GM19438 (cell line): ENCODE data around the gene ATG9B.
A peak's percentile ranks its signal among the peaks of the same experiment; 100 is the strongest.
"Not testable (repeated sequence)": the region's sequence is repeated elsewhere in the genome, so short reads cannot be mapped to it uniquely, and the experiment has no call there.

ENCODE experiments used
- ATAC-seq: cut with Tn5 transposase; IDR thresholded peaks from one replicate; pipeline ENCODE4 v1.9.1; 2021; ENCODE audit warnings: low read depth; ENCODE audit not compliant: unreplicated experiment

ATG9B gene

GRCh38 chr7:151018421-151019129 is 5.7 kb downstream of the ATG9B start:
- ATAC-seq = peak; percentile 10

GRCh38 chr7:151017953-151018420 is 6.3 kb downstream of the ATG9B start:
- peak; percentile 54 for ATAC-seq

GRCh38 chr7:151017370-151017952 is 6.8 kb downstream of the ATG9B start:
- ATAC-seq = no peak

GRCh38 chr7:151016942-151017341 is 7.4 kb downstream of the ATG9B start:
- no peak for ATAC-seq

GRCh38 chr7:151016505-151016904 is 7.8 kb downstream of the ATG9B start:
- no peak for ATAC-seq

GRCh38 chr7:151015967-151016366 is 8.3 kb downstream of the ATG9B start:
- no peak for ATAC-seq

GRCh38 chr7:151014950-151015349 is 9.3 kb downstream of the ATG9B start:
- ATAC-seq = no peak

- ATAC-seq = no peak
These were observed 10.4 kb downstream of the ATG9B start for GRCh38 chr7:151013733-151014497.

- ATAC-seq = no peak
These were observed 10.9 kb downstream of the ATG9B start for GRCh38 chr7:151013356-151013732.

GRCh38 chr7:151012911-151013347 is 11.4 kb downstream of the ATG9B start:
- no peak for ATAC-seq

GRCh38 chr7:151012031-151012692 is 12.1 kb downstream of the ATG9B start:
- ATAC-seq = no peak

- not testable (repeated sequence) for ATAC-seq
These were observed 12.7 kb downstream of the ATG9B start for GRCh38 chr7:151011616-151012015.

GRCh38 chr7:151011097-151011409 is 13.2 kb downstream of the ATG9B start:
- no peak for ATAC-seq

GRCh38 chr7:151010307-151011096 is 13.8 kb downstream of the ATG9B start:
- ATAC-seq = no peak

- ATAC-seq = no peak
These were observed 14.3 kb downstream of the ATG9B start for GRCh38 chr7:151010037-151010306.

GRCh38 chr7:151009327-151010036 is 14.8 kb downstream of the ATG9B start:
- ATAC-seq = no peak

- peak; percentile 91 for ATAC-seq
These were observed 15.6 kb downstream of the ATG9B start for GRCh38 chr7:151008511-151009323.

- no peak for ATAC-seq
These were observed 16.2 kb downstream of the ATG9B start for GRCh38 chr7:151008143-151008510.

GRCh38 chr7:151007469-151007898 is 16.8 kb downstream of the ATG9B start:
- ATAC-seq = no peak
